SU-DHL-6 (cell line): ENCODE results near the gene PYROXD2.

ENCODE experiments used
- H2AFZ ChIP-seq: fragments of 200-600 bp; sonication (generic); 2 replicates; pipeline ENCODE4 v1.6.1; 2014; ENCODE audit warnings: low read depth, mild to moderate bottlenecking, moderate library complexity, mixed read lengths, antibody characterized with exemption, low read length; ENCODE audit not compliant: severe bottlenecking
- H3F3A ChIP-seq: fragments of 200-600 bp; shearing (Covaris generic); 2 replicates; pipeline ENCODE4 v1.6.0; 2016; ENCODE audit warnings: antibody characterized with exemption, mild to moderate bottlenecking; ENCODE audit not compliant: insufficient read depth
- H3K27ac ChIP-seq: fragments of 200-600 bp; sonication (generic); 2 replicates; pipeline ENCODE4 v1.5.1; 2016; ENCODE audit warnings: low read depth, mild to moderate bottlenecking, low read length, moderate library complexity, mixed read lengths
- H3K27me3 ChIP-seq: fragments of 200-600 bp; sonication (generic), shearing (Covaris generic); 2 replicates; pipeline ENCODE4 v1.6.0; 2014; ENCODE audit warnings: mild to moderate bottlenecking, low read length
- H3K36me3 ChIP-seq: fragments of 200-600 bp; sonication (generic); 2 replicates; pipeline ENCODE4 v1.6.1; 2014; ENCODE audit warnings: mild to moderate bottlenecking, low read length, mixed read lengths
- H3K4me2 ChIP-seq: fragments of 300-600, 200-600 bp; shearing (Covaris generic), sonication (generic); 2 replicates; pipeline ENCODE4 v1.6.0; 2014; ENCODE audit warnings: low read length, low read depth, mild to moderate bottlenecking; ENCODE audit not compliant: poor library complexity, severe bottlenecking
- H3K4me3 ChIP-seq: fragments of 200-600 bp; sonication (generic); 2 replicates; pipeline ENCODE4 v1.5.1; 2014; ENCODE audit warnings: antibody characterized with exemption, low read length, mild to moderate bottlenecking, mixed read lengths; ENCODE audit not compliant: insufficient read depth, poor library complexity, severe bottlenecking
- H3K79me2 ChIP-seq: fragments of 200-600 bp; sonication (generic); 2 replicates; pipeline ENCODE4 v1.6.1; 2014; ENCODE audit warnings: mild to moderate bottlenecking, low read length, moderate library complexity; ENCODE audit not compliant: insufficient read depth
- H3K9ac ChIP-seq: fragments of 200-600 bp; sonication (generic); 2 replicates; pipeline ENCODE4 v1.7.0; 2014; ENCODE audit warnings: mild to moderate bottlenecking, low read length
- H3K9me2 ChIP-seq: fragments of 200-600 bp; sonication (generic); replicated peaks from 2 replicates; pipeline ENCODE4 v1.6.1; 2014; ENCODE audit warnings: low read length; ENCODE audit not compliant: insufficient read depth
- H3K9me3 ChIP-seq: fragments of 200-600 bp; sonication (generic); 2 replicates; pipeline ENCODE4 v1.6.1; 2014; ENCODE audit warnings: low read length, mixed read lengths; ENCODE audit not compliant: insufficient read depth
- H4K20me1 ChIP-seq: fragments of 200-600 bp; sonication (generic); 2 replicates; pipeline ENCODE4 v1.6.1; 2014; ENCODE audit warnings: low read depth, mild to moderate bottlenecking, antibody characterized with exemption, low read length, moderate library complexity, mixed read lengths
- CTCF ChIP-seq: fragments of 200-600 bp; sonication (generic); IDR thresholded peaks from one replicate; pipeline ENCODE4 v1.5.1; 2017; ENCODE audit warnings: antibody characterized with exemption, mild to moderate bottlenecking, low read length, moderate library complexity; ENCODE audit not compliant: insufficient read depth, poor library complexity, severe bottlenecking
- EZH2phosphoT487 ChIP-seq: fragments of 200-600 bp; sonication (generic), shearing (Covaris generic); conservative IDR thresholded peaks from 2 replicates; pipeline ENCODE4 v1.6.1; 2018; ENCODE audit warnings: mild to moderate bottlenecking, antibody characterized with exemption, low read length, moderate library complexity, mixed read lengths

The PYROXD2 gene

GRCh38 chr10:98457721-98458120, 42.7 kb upstream of the PYROXD2 start:
- H3K4me2 ChIP-seq: no peak overlapping the region
- H4K20me1 ChIP-seq: no peaks in the 10 kb centered on the region
- no peaks in the 10 kb centered on the region for H3K36me3 ChIP-seq
- no peaks in the 10 kb centered on the region for H3K9me3 ChIP-seq
- H3K27me3 ChIP-seq: no peaks in the 10 kb centered on the region
- H3F3A ChIP-seq: no peaks in the 10 kb centered on the region
- no peaks in the 10 kb centered on the region for H3K9me2 ChIP-seq
- no peak overlapping the region for H3K4me3 ChIP-seq
- no peak overlapping the region for H3K9ac ChIP-seq
- H3K27ac ChIP-seq: no peak overlapping the region
- H3K79me2 ChIP-seq: no peaks in the 10 kb centered on the region
- H2AFZ ChIP-seq: no peak overlapping the region
- TF ChIP-seq CTCF: no peak
- no peak for TF ChIP-seq EZH2phosphoT487

DNA sequence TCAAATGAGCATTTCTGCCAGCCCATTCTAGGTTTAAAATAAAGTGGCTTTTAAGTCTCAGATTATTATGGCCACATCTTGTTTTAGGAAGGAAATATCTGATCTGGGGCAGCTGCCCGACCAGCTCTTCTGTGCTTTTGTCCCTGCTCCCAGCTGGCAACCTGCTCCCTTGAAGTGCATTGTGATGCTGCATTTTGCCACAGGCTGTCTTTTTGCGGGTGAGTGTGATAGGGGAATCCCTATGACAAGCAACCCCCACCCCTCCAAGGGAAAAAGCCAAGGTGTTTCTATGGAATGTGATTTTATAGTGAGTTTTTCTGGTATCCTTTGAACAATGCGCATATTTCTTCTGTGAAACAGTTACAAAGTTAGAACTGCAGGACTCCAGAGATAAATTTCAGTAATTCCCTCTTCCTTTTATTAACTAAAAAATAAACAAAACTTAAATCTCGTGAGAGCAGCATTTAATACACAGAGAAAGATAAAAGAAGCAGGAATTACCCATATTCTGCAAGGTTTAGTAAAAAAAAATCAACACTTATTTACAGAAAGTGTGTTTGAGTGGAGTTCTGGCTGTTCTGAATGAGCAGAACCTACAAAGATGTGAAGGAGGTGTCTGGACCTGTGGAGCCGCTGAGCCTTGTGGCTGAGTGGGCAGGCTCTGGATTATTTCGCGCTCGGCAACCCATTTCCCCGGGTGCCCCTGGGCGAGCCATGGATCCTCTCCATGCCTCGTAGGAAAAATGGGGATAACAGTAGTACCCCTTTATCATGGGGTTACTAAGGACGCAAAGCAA, 41.9 kb upstream of the PYROXD2 start:
- Histone ChIP-seq H2AFZ (no peak overlapping the region), H3K9me2 (no peaks in the 10 kb centered on the region), H3K9ac (no peak overlapping the region), H3K36me3 (no peaks in the 10 kb centered on the region), H4K20me1 (no peaks in the 10 kb centered on the region), H3K27ac (no peak overlapping the region), H3F3A (no peaks in the 10 kb centered on the region), H3K9me3 (no peaks in the 10 kb centered on the region), H3K79me2 (no peaks in the 10 kb centered on the region), H3K4me3 (no peak overlapping the region), H3K4me2 (no peak overlapping the region), H3K27me3 (no peaks in the 10 kb centered on the region)
- TF ChIP-seq EZH2phosphoT487: no peak
- TF ChIP-seq CTCF: no peak

DNA sequence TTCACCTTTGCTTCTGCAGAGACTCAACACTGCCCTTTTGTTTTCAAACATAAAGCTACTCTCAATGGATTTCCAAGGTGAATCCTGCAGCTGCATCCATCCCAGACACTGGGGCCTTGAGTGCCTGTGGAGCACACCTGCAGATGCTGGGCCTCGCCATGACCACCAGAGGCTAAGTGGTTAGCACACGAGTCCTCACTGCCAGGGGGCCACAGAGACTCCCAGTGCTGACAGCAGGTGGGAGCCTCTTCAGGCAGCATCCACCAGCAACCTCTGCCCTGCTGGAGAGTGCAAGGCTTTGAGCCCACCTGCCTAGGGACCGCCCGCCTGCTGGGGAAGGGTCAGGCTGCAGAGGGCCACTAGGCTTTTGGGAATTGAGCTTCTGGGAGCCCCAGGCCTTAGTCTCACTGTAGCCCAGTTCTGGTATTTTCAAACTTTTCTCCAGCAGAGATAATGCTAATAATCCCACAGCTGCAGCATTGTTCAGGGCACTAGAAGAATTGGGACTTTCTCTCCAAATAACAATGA, 41.1 kb upstream of the PYROXD2 start:
- H4K20me1 ChIP-seq: no peaks in the 10 kb centered on the region
- no peak for TF ChIP-seq EZH2phosphoT487
- no peak for TF ChIP-seq CTCF
- no peak overlapping the region for H3K27ac ChIP-seq
- H3K9ac ChIP-seq: no peak overlapping the region
- H3F3A ChIP-seq: no peaks in the 10 kb centered on the region
- H3K27me3 ChIP-seq: no peaks in the 10 kb centered on the region
- H3K4me2 ChIP-seq: no peak overlapping the region
- H2AFZ ChIP-seq: no peak overlapping the region
- no peak overlapping the region for H3K4me3 ChIP-seq
- no peaks in the 10 kb centered on the region for H3K9me3 ChIP-seq
- no peaks in the 10 kb centered on the region for H3K9me2 ChIP-seq
- no peaks in the 10 kb centered on the region for H3K36me3 ChIP-seq
- no peaks in the 10 kb centered on the region for H3K79me2 ChIP-seq
